ENCODE results near the gene KRT71.

Gene KRT71

DNA sequence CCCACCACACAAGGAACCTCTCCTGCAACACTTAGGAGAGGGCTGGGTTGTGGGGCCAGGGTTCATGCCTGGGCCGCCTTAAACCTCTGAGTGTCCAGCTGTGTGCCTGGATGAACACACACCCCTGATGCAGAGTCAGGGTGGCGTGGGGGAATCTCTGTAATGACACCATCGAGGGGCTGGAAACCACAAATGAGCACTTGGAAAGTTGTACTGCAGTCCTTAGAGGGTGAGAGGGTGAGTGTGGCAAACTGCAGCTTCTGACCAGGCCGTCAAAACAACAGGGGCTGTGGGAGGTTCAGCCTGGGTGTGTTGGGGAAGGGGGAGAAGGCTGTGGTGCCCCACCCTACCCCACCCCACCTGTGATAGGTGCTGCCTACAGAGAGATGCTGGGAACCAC lies 20.3 kb downstream of the KRT71 start:
- no peak for DNase-seq (ENCODE audit: low read depth)
- in situ Hi-C loops (cut with HindIII; ENCODE audit: low sequenced_read_pairs): no loop called here
- H3K4me3 ChIP-seq (ENCODE audit: low read depth, low read length): no peak overlapping the region
- TF ChIP-seq, protein P1, sequence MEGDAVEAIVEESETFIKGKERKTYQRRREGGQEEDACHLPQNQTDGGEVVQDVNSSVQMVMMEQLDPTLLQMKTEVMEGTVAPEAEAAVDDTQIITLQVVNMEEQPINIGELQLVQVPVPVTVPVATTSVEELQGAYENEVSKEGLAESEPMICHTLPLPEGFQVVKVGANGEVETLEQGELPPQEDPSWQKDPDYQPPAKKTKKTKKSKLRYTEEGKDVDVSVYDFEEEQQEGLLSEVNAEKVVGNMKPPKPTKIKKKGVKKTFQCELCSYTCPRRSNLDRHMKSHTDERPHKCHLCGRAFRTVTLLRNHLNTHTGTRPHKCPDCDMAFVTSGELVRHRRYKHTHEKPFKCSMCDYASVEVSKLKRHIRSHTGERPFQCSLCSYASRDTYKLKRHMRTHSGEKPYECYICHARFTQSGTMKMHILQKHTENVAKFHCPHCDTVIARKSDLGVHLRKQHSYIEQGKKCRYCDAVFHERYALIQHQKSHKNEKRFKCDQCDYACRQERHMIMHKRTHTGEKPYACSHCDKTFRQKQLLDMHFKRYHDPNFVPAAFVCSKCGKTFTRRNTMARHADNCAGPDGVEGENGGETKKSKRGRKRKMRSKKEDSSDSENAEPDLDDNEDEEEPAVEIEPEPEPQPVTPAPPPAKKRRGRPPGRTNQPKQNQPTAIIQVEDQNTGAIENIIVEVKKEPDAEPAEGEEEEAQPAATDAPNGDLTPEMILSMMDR (IDR thresholded peaks at IDR 0.05; ENCODE audit: low read depth, low read length, missing control alignments): no peak

DNA sequence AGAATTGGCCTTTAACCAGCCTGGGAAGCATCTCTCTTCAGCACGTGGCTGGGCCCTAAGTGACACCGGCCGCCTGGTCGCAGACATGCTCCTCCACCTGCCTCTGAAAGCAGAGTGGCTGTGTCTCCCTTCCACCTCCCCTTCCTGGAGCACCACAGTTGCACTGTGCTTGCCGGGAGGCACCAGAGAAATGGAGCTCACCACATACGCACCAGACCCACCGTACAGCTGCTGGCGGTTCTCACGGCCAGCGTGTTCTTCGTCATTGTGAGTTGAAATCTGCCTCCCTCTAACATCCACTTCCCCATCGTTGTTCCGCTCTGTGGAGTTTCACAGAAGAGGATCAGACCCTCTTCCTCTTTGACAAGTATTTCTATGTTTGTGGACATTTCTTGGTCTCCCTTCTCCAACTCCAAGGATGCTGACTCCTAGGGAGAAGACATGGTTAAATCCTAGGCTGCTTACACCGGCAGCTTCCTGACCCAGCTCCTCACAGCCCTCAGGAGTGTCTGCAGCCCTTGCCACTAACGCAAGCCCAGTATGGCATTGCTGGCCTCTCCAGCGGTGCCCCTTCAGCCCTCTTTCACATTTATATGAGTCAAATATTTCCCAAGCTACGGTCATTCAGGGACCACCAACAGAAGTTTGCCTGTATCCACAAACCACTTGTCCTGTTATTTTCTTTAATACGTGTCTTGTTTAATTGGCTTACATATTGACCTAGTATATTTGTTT lies 21.2 kb downstream of the KRT71 start:
- in situ Hi-C loops (cut with HindIII; ENCODE audit: low sequenced_read_pairs): no loop called here
- TF ChIP-seq, protein P1 (IDR thresholded peaks at IDR 0.05; ENCODE audit: low read depth, low read length, missing control alignments): no peak
- H3K4me3 ChIP-seq (ENCODE audit: low read depth, low read length): no peak overlapping the region
- DNase-seq (ENCODE audit: low read depth): no peak

DNA sequence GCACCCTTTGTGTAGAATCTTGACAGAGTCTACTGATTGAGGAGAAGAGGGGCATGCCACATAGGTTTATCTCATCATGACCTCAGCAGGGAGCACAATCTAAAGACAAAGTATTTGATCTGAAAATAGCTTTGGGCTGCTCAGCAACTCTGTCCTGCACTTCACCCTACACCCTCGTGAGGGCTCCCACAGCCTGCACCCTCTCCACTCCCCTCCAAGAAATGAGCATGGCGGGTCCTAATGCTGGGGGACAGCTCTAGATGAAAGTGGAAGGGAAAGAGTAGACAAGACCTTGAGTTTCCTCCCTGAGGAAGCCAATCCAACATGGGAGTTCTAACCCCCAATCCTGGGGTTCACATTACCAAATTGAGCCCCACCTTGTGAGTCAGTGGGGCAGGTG lies 22.0 kb downstream of the KRT71 start:
- no peak for DNase-seq (ENCODE audit: low read depth)
- TF ChIP-seq, protein P1 (IDR thresholded peaks at IDR 0.05; ENCODE audit: low read depth, low read length, missing control alignments): no peak
- in situ Hi-C loops (cut with HindIII; ENCODE audit: low sequenced_read_pairs): no loop called here
- no peak overlapping the region for H3K4me3 ChIP-seq (ENCODE audit: low read depth, low read length)

DNA sequence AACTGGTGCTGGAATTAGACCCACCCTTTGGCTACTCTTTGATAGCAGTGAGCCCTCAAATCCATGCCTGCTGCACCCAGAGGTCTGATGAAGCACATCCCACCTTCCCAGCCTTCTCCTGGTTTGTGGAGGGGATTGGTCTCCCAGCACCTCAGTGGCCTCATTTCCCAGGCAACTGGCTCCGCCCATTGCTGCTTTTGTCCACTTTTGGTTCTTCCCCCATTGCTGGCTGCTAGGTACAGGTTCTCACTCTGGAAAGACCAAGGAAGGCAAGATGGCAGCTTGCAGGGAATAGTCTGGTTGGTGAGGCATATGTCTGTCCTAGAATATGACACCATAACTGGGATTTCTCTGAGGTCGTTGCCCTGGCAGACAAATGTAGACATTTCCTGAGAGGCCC lies 22.6 kb downstream of the KRT71 start:
- no peak overlapping the region for H3K4me3 ChIP-seq (ENCODE audit: low read depth, low read length)
- TF ChIP-seq, protein P1 (IDR thresholded peaks at IDR 0.05; ENCODE audit: low read depth, low read length, missing control alignments): no peak
- in situ Hi-C loops (cut with HindIII; ENCODE audit: low sequenced_read_pairs): no loop called here
- no peak for DNase-seq (ENCODE audit: low read depth)

DNA sequence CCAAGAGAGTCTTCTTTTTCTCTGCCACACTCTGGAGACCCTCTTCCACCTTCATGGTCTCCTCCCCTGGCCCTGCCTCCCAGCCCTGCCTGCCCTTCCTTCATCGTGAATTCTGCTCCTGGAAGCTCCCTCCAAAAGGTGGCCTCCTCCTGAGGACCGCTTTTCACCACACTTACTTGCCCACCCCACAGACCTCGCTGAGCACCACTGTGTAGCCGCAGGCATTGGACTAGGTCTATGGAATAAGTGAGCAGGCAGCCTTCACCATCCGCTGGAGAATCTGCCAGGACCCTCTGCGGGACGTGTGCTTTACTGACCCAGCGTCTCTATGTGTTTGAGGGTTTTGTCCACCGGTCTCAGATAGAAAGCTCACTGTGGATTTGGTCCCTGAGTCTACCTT lies 23.1 kb downstream of the KRT71 start:
- no peak overlapping the region for H3K4me3 ChIP-seq (ENCODE audit: low read depth, low read length)
- in situ Hi-C loops (cut with HindIII; ENCODE audit: low sequenced_read_pairs): no loop called here
- DNase-seq (ENCODE audit: low read depth): no peak
- TF ChIP-seq, protein P1 (IDR thresholded peaks at IDR 0.05; ENCODE audit: low read depth, low read length, missing control alignments): no peak

DNA sequence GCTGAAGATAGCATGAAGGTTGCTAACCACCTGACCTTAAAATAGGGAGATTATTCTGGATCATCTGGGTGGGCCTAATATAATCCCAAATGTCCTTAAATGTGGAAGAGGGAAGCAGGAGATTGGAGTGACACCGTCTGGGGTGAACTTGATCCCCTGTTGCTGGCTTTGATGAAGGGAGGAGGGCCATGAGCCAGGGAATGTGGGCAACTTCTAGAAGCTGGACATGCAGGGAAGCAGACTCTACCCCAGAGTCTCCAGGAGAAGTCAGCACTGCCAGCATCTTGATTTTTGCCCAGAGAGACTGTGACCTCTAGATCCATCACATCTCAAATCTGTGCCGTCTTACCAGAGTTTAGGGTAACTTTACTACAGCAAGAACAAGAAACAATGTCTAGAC lies 23.5 kb downstream of the KRT71 start:
- DNase-seq (ENCODE audit: low read depth): no peak
- TF ChIP-seq, protein P1 (IDR thresholded peaks at IDR 0.05; ENCODE audit: low read depth, low read length, missing control alignments): no peak
- in situ Hi-C loops (cut with HindIII; ENCODE audit: low sequenced_read_pairs): no loop called here

More for the DNA sequence above, 23.5 kb downstream of the KRT71 start:
- H3K4me3 ChIP-seq (ENCODE audit: low read depth, low read length): no peak overlapping the region
